Activated CD4-positive, alpha-beta T cell treated with anti-CD3 and anti-CD28 coated beads, Interleukin-2, amount 10 ng/mL, durations not matched to agents 7 days and 5 days (primary cell): ENCODE measurements around the gene SPAG4. TPM values are rescaled to one million over a fixed set of nuclear protein-coding genes. Genes with fewer than 3 reads are reported as not detected.
A peak's percentile ranks its signal among the peaks of the same experiment; 100 is the strongest.

Source experiments
- CTCF ChIA-PET: fragments of 350-600 bp; sonication (Branson Sonifier 250); formaldehyde crosslinking; loops from one replicate; lab custom pipeline; 2021; ENCODE audit warnings: antibody characterized with exemption; lab: Charles Lee
- POLR2A ChIA-PET: fragments of 350-600 bp; sonication (Branson Sonifier 250); formaldehyde crosslinking; loops from one replicate; lab custom pipeline; 2021; ENCODE audit warnings: antibody characterized with exemption; lab: Charles Lee
- DNase-seq: peaks from one replicate; pipeline ENCODE4 v3.0.0-alpha.2; 2020
- H3K27ac Mint-ChIP-seq: one replicate; pipeline ENCODE4 v1.8.0; 2021; ENCODE audit warnings: mild to moderate bottlenecking, moderate library complexity, mixed read lengths
- H3K27me3 Mint-ChIP-seq: one replicate; pipeline ENCODE4 v1.8.0; 2021; ENCODE audit warnings: mixed read lengths
- H3K36me3 Mint-ChIP-seq: one replicate; pipeline ENCODE4 v1.8.0; 2021; ENCODE audit warnings: low read depth, mixed read lengths
- H3K4me1 Mint-ChIP-seq: one replicate; pipeline ENCODE4 v1.8.0; 2021; ENCODE audit warnings: mixed read lengths
- H3K4me3 Mint-ChIP-seq: one replicate; pipeline ENCODE4 v1.8.0; 2021; ENCODE audit warnings: mild to moderate bottlenecking, moderate library complexity, mixed read lengths
- H3K9me3 Mint-ChIP-seq: one replicate; pipeline ENCODE4 v1.8.0; 2021; ENCODE audit warnings: mixed read lengths
- total RNA-seq, 2 experiments: library from RNA; stranded (reverse); gene quantifications; one replicate each; pipeline ENCODE4 v1.2.3, GENCODE V29; 2021

Gene SPAG4, protein sequence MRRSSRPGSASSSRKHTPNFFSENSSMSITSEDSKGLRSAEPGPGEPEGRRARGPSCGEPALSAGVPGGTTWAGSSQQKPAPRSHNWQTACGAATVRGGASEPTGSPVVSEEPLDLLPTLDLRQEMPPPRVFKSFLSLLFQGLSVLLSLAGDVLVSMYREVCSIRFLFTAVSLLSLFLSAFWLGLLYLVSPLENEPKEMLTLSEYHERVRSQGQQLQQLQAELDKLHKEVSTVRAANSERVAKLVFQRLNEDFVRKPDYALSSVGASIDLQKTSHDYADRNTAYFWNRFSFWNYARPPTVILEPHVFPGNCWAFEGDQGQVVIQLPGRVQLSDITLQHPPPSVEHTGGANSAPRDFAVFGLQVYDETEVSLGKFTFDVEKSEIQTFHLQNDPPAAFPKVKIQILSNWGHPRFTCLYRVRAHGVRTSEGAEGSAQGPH
- total RNA-seq = 1 to 10 TPM; 1.7 to 1.9 TPM

DNA sequence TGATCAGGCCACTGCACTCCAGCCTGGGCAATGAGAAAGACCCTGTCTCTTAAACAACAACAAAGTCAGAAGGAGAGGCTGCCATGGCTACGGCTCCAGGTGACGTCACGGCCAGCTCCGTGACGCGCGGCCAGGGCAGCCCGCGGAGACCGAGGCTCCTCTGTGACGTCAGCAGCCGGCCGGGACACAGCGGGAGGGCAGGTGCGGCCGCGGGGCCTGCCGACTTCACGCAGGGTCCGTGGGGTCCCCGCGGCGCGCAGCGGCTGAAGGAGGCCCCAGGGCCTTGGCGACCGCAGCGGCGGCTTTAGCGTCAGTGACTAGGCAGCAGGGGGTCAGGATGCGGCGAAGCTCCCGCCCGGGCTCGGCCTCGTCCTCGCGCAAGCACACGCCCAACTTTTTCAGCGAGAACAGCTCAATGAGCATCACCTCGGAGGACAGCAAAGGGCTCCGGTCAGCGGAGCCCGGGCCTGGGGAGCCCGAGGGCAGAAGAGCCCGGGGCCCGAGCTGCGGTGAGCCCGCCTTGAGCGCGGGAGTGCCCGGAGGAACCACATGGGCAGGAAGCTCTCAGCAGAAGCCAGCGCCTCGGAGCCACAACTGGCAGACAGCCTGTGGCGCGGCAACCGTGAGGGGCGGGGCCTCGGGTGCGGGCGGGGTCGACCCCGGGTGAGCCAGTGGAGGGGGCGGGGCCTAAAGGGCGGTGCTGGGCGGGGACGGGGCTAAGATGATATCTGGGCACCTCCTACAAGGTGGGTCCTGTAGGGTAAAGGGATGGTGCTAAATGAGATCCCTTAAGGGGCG lies at the start of gene SPAG4:
SPAG4 (plus strand) TSS at position 163 of the 798 bp plus-strand sequence; CDS start at position 338, 175 bp downstream.
- Mint-ChIP-seq H3K27me3 (peaks cover 2% of the 10 kb centered on the region), H3K4me3 (peak within 1 kb of the TSS; percentile 77), H3K36me3 (no peaks in the 10 kb centered on the region), H3K27ac (peak within 1 kb of the TSS; percentile 94), H3K9me3 (no peaks in the 10 kb centered on the region), H3K4me1 (peaks cover 43% of the 10 kb centered on the region)
- POLR2A ChIA-PET = interaction anchor here (0.6 to 2.2 kb wide), 7 partner anchors 29 to 490 kb away, joined by 3 to 10 read pairs (median 3); partner anchors contain the start of genes RBM39 and SCAND1
- CTCF ChIA-PET = interaction anchor here (0.5 to 9.3 kb wide), 7 partner anchors 9 to 377 kb away, joined by 3 to 50 read pairs (median 5); partner anchors contain the start of gene SCAND1
- DNase-seq = peak; percentile 78

DNA sequence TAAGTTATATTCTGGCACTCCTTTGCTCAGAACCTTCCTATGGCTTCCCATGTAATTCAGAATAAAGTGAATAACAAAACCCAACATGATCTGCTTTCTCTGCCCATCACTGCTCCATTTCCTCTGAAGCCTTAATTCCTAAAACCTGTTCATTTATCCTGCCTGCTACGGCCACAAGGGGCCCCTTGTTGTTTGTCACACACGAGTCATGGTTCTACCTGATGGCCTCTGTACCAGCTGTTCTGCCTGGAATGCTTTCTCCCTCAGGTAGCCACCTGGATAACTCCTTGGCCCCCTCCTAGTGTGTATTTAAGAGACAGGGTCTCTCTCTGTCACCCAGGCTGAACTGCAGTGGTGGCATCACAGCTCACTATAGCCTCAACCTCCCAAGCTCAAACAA lies 47.0 kb upstream of the SPAG4 start:
- H3K4me1 Mint-ChIP-seq = no peaks in the 10 kb centered on the region
- peaks cover 6% of the 10 kb centered on the region for H3K27me3 Mint-ChIP-seq
- H3K27ac Mint-ChIP-seq = no peak overlapping the region
- H3K36me3 Mint-ChIP-seq = no peaks in the 10 kb centered on the region
- no peak for DNase-seq
- no peak overlapping the region for H3K4me3 Mint-ChIP-seq
- POLR2A ChIA-PET = no interaction called here
- peaks cover 2% of the 10 kb centered on the region for H3K9me3 Mint-ChIP-seq
- CTCF ChIA-PET = no interaction called here

DNA sequence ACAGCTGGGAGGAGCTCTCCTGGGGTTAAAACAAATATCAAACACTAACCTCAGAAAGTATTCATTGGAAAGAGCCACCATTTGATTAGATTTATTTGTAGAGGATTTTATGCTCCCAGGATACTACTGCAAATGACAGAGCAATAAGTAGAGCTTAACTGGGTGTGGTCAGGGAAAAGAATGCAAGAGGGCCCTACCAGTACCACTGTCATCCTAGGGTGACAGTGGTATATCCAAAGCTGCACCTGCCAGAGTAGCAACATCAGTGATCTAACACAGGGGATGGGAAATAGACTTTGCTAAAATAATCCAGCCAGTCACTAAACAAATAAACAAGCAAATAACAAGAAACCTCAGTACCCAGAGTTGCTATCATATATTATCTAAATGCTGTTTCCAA lies 44.1 kb upstream of the SPAG4 start:
- Mint-ChIP-seq H3K4me3 (no peak overlapping the region), H3K4me1 (no peaks in the 10 kb centered on the region), H3K27ac (no peak overlapping the region), H3K9me3 (peaks cover 2% of the 10 kb centered on the region), H3K36me3 (no peaks in the 10 kb centered on the region), H3K27me3 (peaks cover 3% of the 10 kb centered on the region)
- ChIA-PET POLR2A (no interaction called here), CTCF (interaction anchor here (0.6 to 1.7 kb wide), 2 partner anchors 10 to 61 kb away, joined by 3 read pairs; no protein-coding TSS in a partner anchor)
- no peak for DNase-seq

DNA sequence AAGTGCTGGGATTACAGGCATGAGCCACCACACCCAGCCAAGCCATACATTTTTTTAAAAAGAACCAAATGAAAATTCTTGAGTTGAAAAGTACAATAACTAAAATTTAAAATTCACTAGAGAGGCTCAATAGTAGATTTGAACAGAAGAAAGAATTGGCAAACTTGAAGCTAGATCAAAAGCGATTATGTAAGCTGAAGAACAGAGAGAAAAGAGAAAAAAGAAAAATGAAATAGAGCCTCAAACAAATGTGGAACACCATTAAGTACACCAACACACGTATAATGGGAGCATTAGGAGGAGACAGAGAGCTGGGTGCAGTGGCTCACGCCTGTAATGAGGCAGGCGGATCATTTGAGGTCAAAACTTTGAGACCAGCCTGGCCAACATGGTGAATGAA lies 42.8 kb upstream of the SPAG4 start:
- no peak for DNase-seq
- Mint-ChIP-seq H3K27me3 (no peaks in the 10 kb centered on the region), H3K27ac (no peak overlapping the region), H3K36me3 (no peaks in the 10 kb centered on the region), H3K4me1 (no peaks in the 10 kb centered on the region), H3K9me3 (peaks cover 2% of the 10 kb centered on the region), H3K4me3 (no peak overlapping the region)
- ChIA-PET POLR2A (no interaction called here), CTCF (interaction anchor here (1.9 kb wide), 1 partner anchor 19 kb away, joined by 3 read pairs; no protein-coding TSS in a partner anchor)

DNA sequence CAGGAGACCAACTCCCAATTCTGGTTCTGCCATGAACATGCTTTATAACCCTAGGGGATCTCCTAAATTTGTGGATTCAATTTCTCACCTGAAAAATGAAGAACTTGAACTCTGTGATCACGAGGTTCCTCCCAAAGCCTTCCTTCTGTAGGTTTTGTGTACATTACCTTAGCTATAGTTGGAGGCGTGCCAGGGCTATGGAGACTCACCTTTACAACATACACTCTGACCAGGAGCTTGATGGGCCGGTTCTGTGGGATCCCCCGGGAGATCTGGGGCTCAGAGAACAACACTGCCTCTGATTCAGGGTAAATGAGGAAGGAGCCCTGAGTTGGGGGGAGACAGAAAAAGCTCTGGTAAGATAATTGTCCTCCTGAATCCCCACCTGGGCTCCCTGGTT lies 39.7 kb upstream of the SPAG4 start:
- no peak for DNase-seq
- Mint-ChIP-seq H3K36me3 (no peaks in the 10 kb centered on the region), H3K27ac (no peak overlapping the region), H3K27me3 (no peaks in the 10 kb centered on the region), H3K4me1 (no peaks in the 10 kb centered on the region), H3K9me3 (peaks cover 2% of the 10 kb centered on the region), H3K4me3 (no peak overlapping the region)
- POLR2A ChIA-PET = no interaction called here
- CTCF ChIA-PET = no interaction called here

DNA sequence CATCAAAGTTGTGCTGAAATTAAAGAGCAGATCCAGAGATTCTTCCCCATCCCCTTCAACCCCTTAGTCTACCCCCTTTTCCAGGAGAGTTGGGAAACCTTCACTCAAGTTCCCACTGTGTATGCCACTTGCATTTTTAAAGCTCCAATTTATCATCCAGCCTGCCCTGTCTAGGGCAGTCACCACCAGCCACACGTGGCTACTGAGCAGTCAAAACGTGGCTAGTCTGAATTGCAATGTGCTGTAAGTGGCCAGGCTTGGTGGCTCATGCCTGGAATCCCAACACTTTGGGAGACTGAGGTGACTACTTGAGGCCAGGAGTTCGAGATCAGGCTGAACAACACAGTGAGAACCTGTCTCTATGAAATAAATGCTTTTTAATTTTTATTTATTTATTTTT lies 38.8 kb upstream of the SPAG4 start:
- no peak overlapping the region for H3K4me3 Mint-ChIP-seq
- H3K4me1 Mint-ChIP-seq = no peaks in the 10 kb centered on the region
- H3K9me3 Mint-ChIP-seq = peaks cover 6% of the 10 kb centered on the region
- ChIA-PET POLR2A (no interaction called here), CTCF (interaction anchor here (0.5 kb wide), 1 partner anchor 31 kb away, joined by 3 read pairs; no protein-coding TSS in a partner anchor)
- no peak for DNase-seq
- H3K27ac Mint-ChIP-seq = no peak overlapping the region
- H3K36me3 Mint-ChIP-seq = no peaks in the 10 kb centered on the region
- no peaks in the 10 kb centered on the region for H3K27me3 Mint-ChIP-seq

DNA sequence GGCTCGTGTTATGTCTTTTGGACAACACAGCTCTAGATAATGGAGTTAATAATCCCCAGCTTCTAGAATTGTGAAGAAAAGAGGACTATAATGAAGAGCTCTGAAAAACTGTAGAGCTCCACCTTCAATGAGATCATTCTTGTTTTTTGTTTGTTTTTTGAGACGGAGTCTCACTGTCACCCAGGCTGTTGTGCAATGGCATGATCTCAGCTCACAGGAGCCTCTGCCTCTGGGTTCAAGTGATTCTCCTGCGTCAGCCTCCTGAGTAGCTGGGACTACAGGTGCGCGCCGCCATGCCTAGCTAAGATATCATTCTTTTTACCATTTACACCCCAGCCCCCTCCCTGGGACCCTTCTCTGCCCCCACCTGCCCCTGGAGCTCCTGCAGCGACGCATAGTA lies 37.2 kb upstream of the SPAG4 start:
- ChIA-PET POLR2A (no interaction called here), CTCF (interaction anchor here (0.8 to 2.1 kb wide), 2 partner anchors 19 to 36 kb away, joined by 4 to 6 read pairs; partner anchors contain the start of gene ERGIC3)
- Mint-ChIP-seq H3K27ac (no peak overlapping the region), H3K9me3 (peaks cover 4% of the 10 kb centered on the region), H3K4me1 (no peaks in the 10 kb centered on the region), H3K4me3 (no peak overlapping the region), H3K36me3 (no peaks in the 10 kb centered on the region), H3K27me3 (no peaks in the 10 kb centered on the region)
- DNase-seq = no peak

DNA sequence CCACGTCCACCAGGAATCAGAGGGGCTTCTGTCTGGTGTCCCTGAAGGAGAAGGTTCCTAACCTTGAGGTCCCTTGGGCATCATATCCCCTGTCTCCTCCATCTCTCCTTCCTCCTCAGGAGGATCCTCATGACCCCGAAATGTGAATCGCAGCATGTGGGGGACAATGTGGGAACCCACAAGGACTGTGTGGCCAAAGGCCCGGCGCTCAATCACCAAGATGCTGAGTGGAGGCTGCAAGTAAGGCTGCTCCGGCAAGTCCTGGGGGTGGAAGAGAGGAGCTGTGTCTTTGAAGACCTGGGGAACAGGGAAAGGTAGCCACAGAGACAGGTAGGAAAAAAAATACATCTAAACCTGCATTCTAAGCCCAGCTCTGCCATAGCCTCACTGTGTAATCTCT lies 36.4 kb upstream of the SPAG4 start:
- POLR2A ChIA-PET = interaction anchor here (0.6 kb wide), 1 partner anchor 792 kb away, joined by 6 read pairs; no protein-coding TSS in a partner anchor
- no peaks in the 10 kb centered on the region for H3K27me3 Mint-ChIP-seq
- no peak overlapping the region for H3K4me3 Mint-ChIP-seq
- H3K27ac Mint-ChIP-seq = no peak overlapping the region
- DNase-seq = no peak
- H3K9me3 Mint-ChIP-seq = peaks cover 4% of the 10 kb centered on the region
- CTCF ChIA-PET = interaction anchor here (0.6 to 2.1 kb wide), 3 partner anchors 37 to 105 kb away, joined by 3 to 6 read pairs (median 3); partner anchors contain the start of gene ERGIC3
- H3K36me3 Mint-ChIP-seq = no peaks in the 10 kb centered on the region
- no peaks in the 10 kb centered on the region for H3K4me1 Mint-ChIP-seq

DNA sequence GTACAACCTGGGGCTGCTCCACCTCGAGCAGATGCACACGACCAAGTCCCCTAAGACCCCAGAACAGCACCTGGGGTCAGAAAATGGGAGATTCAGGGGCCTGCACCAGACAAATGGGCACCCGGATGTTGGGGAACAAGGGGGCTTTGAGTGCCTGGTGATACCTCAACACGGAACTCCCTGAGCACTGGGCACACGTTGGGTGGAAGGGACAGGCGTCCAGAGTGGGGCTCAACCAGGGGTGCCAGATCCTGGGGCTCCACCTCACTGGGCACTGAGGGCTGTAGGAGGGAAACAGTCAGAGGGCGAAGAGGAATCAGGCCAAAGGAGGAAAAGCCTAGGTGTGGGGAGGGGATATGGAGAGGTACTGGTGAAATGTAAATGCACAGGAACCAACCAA lies 33.5 kb upstream of the SPAG4 start:
- CTCF ChIA-PET = no interaction called here
- H3K4me3 Mint-ChIP-seq = no peak overlapping the region

DNA sequence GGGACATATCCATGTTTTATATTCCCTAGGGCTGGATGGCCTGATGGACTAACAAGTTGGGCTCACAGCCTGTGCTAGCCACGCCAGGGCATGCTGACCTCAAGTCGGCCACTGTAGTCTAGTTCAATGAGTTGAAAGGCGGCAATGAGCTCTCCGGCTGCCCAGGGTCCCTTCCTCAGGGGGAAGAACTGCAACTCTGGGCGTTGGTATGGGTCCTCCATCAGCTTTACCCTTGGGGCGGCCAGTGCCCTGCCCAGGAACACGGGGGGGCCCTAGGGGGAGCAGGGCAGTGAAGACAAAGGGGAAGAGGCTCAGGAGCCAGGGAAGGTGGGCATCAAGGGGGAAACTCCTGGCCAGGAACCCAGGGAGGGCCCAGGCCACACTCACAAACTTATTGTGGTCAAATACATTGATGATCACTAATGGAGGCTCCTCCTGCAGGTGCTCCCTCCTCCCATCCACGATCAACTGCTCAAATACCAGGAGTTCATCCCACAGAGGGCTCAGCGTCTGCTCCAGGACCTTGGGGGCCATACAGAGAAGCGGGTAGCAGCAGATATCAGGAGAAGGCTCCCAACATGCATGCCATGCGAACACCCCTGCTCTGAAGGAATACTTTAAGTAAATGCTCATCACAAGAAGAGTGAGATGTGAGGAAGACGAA lies 32.8 kb upstream of the SPAG4 start:
- DNase-seq = no peak
- no peak overlapping the region for H3K4me3 Mint-ChIP-seq
- ChIA-PET CTCF (no interaction called here), POLR2A (no interaction called here)
- H3K4me1 Mint-ChIP-seq = no peaks in the 10 kb centered on the region
- H3K27me3 Mint-ChIP-seq = peaks cover 2% of the 10 kb centered on the region
- no peaks in the 10 kb centered on the region for H3K36me3 Mint-ChIP-seq
- peaks cover 4% of the 10 kb centered on the region for H3K9me3 Mint-ChIP-seq
- no peak overlapping the region for H3K27ac Mint-ChIP-seq

More for the DNA sequence above, 33.5 kb upstream of the SPAG4 start:
- Mint-ChIP-seq H3K4me1 (no peaks in the 10 kb centered on the region), H3K27me3 (peaks cover 2% of the 10 kb centered on the region), H3K27ac (no peak overlapping the region), H3K9me3 (peaks cover 4% of the 10 kb centered on the region), H3K36me3 (no peaks in the 10 kb centered on the region)
- no peak for DNase-seq
- POLR2A ChIA-PET = no interaction called here

DNA sequence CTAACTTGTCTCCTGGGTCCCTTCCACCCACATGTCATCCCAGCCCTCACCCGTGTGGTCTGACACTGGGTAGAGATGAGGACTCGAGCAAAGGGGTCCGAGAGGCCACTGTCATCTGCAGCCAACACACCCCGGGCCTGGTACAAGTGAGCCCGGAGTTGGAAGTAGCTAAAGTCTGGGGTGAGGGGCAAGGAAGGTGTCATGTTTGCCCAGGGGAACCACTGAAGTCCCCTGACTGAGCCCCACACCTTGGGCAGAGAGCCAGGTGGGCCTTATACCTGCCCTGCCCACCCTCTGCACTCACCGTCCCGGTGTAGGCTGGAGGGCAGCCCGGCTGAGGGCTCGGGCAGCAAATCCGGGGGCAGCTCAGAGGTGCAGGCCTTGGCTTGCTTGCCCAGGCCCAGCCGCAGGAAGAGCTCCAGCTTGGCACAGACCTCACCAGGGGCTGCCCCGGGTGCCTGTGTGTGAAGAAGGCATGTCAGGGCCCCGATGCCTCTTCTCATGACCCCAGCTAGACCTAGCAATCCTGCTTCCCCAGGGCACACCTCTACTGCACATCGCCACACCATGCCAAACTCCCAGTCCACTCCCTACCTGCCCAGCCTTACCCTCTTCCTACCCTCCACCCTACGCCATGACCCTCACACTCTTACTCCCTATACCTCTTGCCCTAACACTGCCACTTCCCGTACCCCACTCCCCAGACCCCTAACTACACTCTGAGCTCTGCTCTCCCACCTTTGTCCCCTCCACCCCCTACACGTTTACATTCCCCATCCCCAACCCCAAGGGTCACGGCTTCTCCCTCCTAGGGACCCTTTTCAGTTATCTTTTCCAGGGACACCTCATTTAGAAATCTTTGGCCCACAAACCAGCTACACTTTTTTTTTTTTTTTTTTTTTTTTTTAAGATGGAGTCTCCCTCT lies 31.7 kb upstream of the SPAG4 start:
- ChIA-PET CTCF (interaction anchor here (1.5 to 1.6 kb wide), 2 partner anchors 12 to 268 kb away, joined by 4 to 5 read pairs; no protein-coding TSS in a partner anchor), POLR2A (no interaction called here)
- Mint-ChIP-seq H3K4me3 (no peak overlapping the region), H3K9me3 (peaks cover 4% of the 10 kb centered on the region), H3K27me3 (peaks cover 2% of the 10 kb centered on the region), H3K27ac (no peak overlapping the region), H3K36me3 (no peaks in the 10 kb centered on the region), H3K4me1 (no peaks in the 10 kb centered on the region)
- no peak for DNase-seq
